Measurements from ENCODE around the gene HERC2.
A peak's percentile ranks its signal among the peaks of the same experiment; 100 is the strongest.
"Not testable (repeated sequence)": the region's sequence is repeated elsewhere in the genome, so short reads cannot be mapped to it uniquely, and the experiment has no call there.

Gene HERC2

GRCh38 chr15:28131946-28132345, 190.0 kb downstream of the HERC2 start:
- DNase-seq, result no peak

GRCh38 chr15:28131400-28131799, 190.6 kb downstream of the HERC2 start:
- no peak for DNase-seq

GRCh38 chr15:28130651-28131050, 191.3 kb downstream of the HERC2 start:
- no peak for DNase-seq

GRCh38 chr15:28129231-28129848, 192.6 kb downstream of the HERC2 start:
- DNase-seq, result no peak

- DNase-seq, result peak in 52 of 56 donors; percentile 25 to 89 (median 68)
These were observed 193.9 kb downstream of the HERC2 start for GRCh38 chr15:28128031-28128430.

- no peak for DNase-seq
These were observed 194.9 kb downstream of the HERC2 start for GRCh38 chr15:28127036-28127435.

- peak in 1 of 56 donors; percentile 4 for DNase-seq
These were observed 196.0 kb downstream of the HERC2 start for GRCh38 chr15:28125673-28126651.

- DNase-seq, result no peak
These were observed 197.1 kb downstream of the HERC2 start for GRCh38 chr15:28124841-28125240.

GRCh38 chr15:28123408-28124023, 198.5 kb downstream of the HERC2 start:
- DNase-seq, result peak in 35 of 56 donors; percentile 7 to 78 (median 39)

GRCh38 chr15:28122038-28122949, 199.7 kb downstream of the HERC2 start:
- DNase-seq, result no peak

- DNase-seq, result not testable (repeated sequence)
These were observed 200.4 kb downstream of the HERC2 start for GRCh38 chr15:28121577-28121976.

- no peak for DNase-seq
These were observed 201.7 kb downstream of the HERC2 start for GRCh38 chr15:28120359-28120640.

GRCh38 chr15:28118531-28118930, 203.4 kb downstream of the HERC2 start:
- no peak for DNase-seq

- no peak for DNase-seq
These were observed 203.9 kb downstream of the HERC2 start for GRCh38 chr15:28118083-28118482.

GRCh38 chr15:28117432-28117990, 204.5 kb downstream of the HERC2 start:
- no peak for DNase-seq

GRCh38 chr15:28116521-28117431, 205.2 kb downstream of the HERC2 start:
- DNase-seq, result no peak

- DNase-seq, result no peak
These were observed 206.1 kb downstream of the HERC2 start for GRCh38 chr15:28115871-28116270.

- DNase-seq, result no peak
These were observed 207.0 kb downstream of the HERC2 start for GRCh38 chr15:28114721-28115622.

- DNase-seq, result no peak
These were observed 207.9 kb downstream of the HERC2 start for GRCh38 chr15:28114114-28114455.

Data from nucleus accumbens (tissue), 56 donors.